ENCODE data around the gene PDE12. TPM values are rescaled to one million over a fixed set of nuclear protein-coding genes. Genes with fewer than 3 reads are reported as not detected.

Gene PDE12
- total and polyA plus RNA-seq, 4 experiments from 2014 or later: 12.9 to 24.9 (median 21.8) TPM

DNA sequence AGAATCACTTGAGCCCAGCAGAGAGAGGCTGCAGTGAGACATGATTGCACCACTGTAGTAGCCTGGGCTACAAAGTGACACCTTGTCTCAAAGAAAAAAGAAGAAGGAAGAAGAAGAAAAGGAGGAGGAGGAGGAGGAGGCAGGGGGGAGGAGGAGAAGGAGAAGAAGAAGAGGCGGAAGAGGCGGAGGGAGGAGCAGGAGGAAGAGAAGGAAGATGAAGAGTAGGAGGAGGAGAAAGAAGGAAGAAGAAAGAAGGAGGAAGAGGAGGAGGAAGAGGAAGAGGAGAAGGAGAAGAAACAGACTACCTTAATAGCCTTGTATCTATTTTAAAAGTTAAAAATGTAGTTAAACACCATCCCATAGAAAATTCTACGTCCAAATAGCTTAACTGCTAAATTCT lies 60.2 kb downstream of the PDE12 start:
- no peak overlapping the region for H3K4me3 ChIP-seq (ENCODE audit: low read length in 2 of 2)

More for the DNA sequence above, 60.2 kb downstream of the PDE12 start:
- Histone ChIP-seq H3K4me1 (ENCODE audit: insufficient read depth, low read length) (no peaks in the 10 kb centered on the region), H3K27me3 (ENCODE audit: insufficient read depth, low read length) (no peaks in the 10 kb centered on the region), H3K27ac (ENCODE audit: low read depth, low read length) (no peak overlapping the region), H3K9me3 (ENCODE audit: control insufficient read depth in 1 of 2, low read length in 2 of 2) (no peaks in the 10 kb centered on the region), H3K36me3 (ENCODE audit: insufficient read depth, low read length) (no peaks in the 10 kb centered on the region)
- H3K9me3 Mint-ChIP-seq: peaks cover 0 to 4% (median 0%) of the 10 kb centered on the region in 8 donors
- no peak overlapping the region for H3K4me3 Mint-ChIP-seq
- H3K27ac Mint-ChIP-seq: peak overlapping the region in 1 of 7 donors; percentile 52
- ChIA-PET POLR2A (ENCODE audit: partially characterized antibody) (no interaction called here), CTCF (ENCODE audit: partially characterized antibody) (no interaction called here)
- no peaks in the 10 kb centered on the region for H3K27me3 Mint-ChIP-seq
- peaks cover 3 to 5% (median 5%) of the 10 kb centered on the region in 4 donors for H3K4me1 Mint-ChIP-seq
- no peak for DNase-seq
- H3K36me3 Mint-ChIP-seq: peaks cover 10 to 14% of the 10 kb centered on the region in 2 donors
- intact Hi-C loops (cut with micrococcal nuclease): no loop called here

Other genes starting within 250 kb of the PDE12 start
- gene DNAH12, start 11.9 kb upstream of the PDE12 start, total RNA-seq: under 1 TPM; 0.09 to 0.11 TPM
- not detected for gene DNAH12, start 11.9 kb upstream of the PDE12 start, polyA plus RNA-seq
- gene ARF4, start 41.1 kb downstream of the PDE12 start, total RNA-seq: 10 to 100 TPM; 55.8 to 58.5 TPM
- gene ARF4, start 41.1 kb downstream of the PDE12 start, polyA plus RNA-seq: 100 to 1,000 TPM; 125 to 197 TPM
- gene DENND6A, start 136.8 kb downstream of the PDE12 start, total RNA-seq: 10 to 100 TPM; 40.1 to 43.7 TPM
- gene DENND6A, start 136.8 kb downstream of the PDE12 start, polyA plus RNA-seq: 10 to 100 TPM in 1 of 2 donors, 1 to 10 TPM in 1; 10.0 to 40.5 TPM
- 10 to 100 TPM; 58.6 to 69.0 TPM for gene SLMAP, start 200.0 kb downstream of the PDE12 start, total RNA-seq
- gene SLMAP, start 200.0 kb downstream of the PDE12 start, polyA plus RNA-seq: 10 to 100 TPM; 17.5 to 27.4 TPM

All from CD4-positive, alpha-beta memory T cell (primary cell).